NCI-H2107 treated with DMSO at 0.1 percent for 48 hours (cell line): ENCODE data around the gene ARGLU1.

ENCODE experiments used
- DNase-seq: peaks from one replicate; lab custom pipeline; 2025; ENCODE audit not compliant: unreplicated experiment; lab: John Stamatoyannopoulos, UW

The ARGLU1 gene

GRCh38 chr13:106587787-106588186, 19.9 kb upstream of the ARGLU1 start:
- no peak for DNase-seq

GRCh38 chr13:106586648-106587166, 18.8 kb upstream of the ARGLU1 start:
- DNase-seq = no peak

- no peak for DNase-seq
These were observed 13.3 kb upstream of the ARGLU1 start for GRCh38 chr13:106581225-106581624.

GRCh38 chr13:106575896-106576295, 8.0 kb upstream of the ARGLU1 start:
- DNase-seq = no peak

GRCh38 chr13:106573868-106574267, 5.9 kb upstream of the ARGLU1 start:
- no peak for DNase-seq

GRCh38 chr13:106573284-106573846, 5.4 kb upstream of the ARGLU1 start:
- no peak for DNase-seq

- no peak for DNase-seq
These were observed 2.4 kb upstream of the ARGLU1 start for GRCh38 chr13:106570299-106570852.

GRCh38 chr13:106569233-106570095, 1.5 kb upstream of the ARGLU1 start:
- no peak for DNase-seq

GRCh38 chr13:106568299-106569003, 514 bp upstream of the ARGLU1 start:
- DNase-seq = no peak

- DNase-seq = peak; percentile 21
These were observed 1.1 kb downstream of the ARGLU1 start for GRCh38 chr13:106566641-106567473.

- DNase-seq = no peak
These were observed 2.7 kb downstream of the ARGLU1 start for GRCh38 chr13:106565127-106565775.

GRCh38 chr13:106562301-106562700, 5.6 kb downstream of the ARGLU1 start:
- no peak for DNase-seq

GRCh38 chr13:106561551-106562170, 6.3 kb downstream of the ARGLU1 start:
- no peak for DNase-seq

- no peak for DNase-seq
These were observed 7.1 kb downstream of the ARGLU1 start for GRCh38 chr13:106560821-106561220.

- DNase-seq = no peak
These were observed 9.4 kb downstream of the ARGLU1 start for GRCh38 chr13:106558527-106558926.

GRCh38 chr13:106555631-106556328, 12.2 kb downstream of the ARGLU1 start:
- no peak for DNase-seq

- no peak for DNase-seq
These were observed 16.2 kb downstream of the ARGLU1 start for GRCh38 chr13:106551751-106552150.

GRCh38 chr13:106551350-106551749, 16.6 kb downstream of the ARGLU1 start:
- no peak for DNase-seq

- DNase-seq = no peak
These were observed 17.3 kb downstream of the ARGLU1 start for GRCh38 chr13:106550570-106551135.
